ENCODE data around the gene GSTA2. TPM values are rescaled to one million over a fixed set of nuclear protein-coding genes. Genes with fewer than 3 reads are reported as not detected.
"Not testable (repeated sequence)": the region's sequence is repeated elsewhere in the genome, so short reads cannot be mapped to it uniquely, and the experiment has no call there.

GSTA2 gene
- total and polyA plus RNA-seq, 2 of the 13 experiments (the other 11 are each of a cell fraction or from before 2014, with no cell fraction given) = 0.75 to 13.7 TPM

DNA sequence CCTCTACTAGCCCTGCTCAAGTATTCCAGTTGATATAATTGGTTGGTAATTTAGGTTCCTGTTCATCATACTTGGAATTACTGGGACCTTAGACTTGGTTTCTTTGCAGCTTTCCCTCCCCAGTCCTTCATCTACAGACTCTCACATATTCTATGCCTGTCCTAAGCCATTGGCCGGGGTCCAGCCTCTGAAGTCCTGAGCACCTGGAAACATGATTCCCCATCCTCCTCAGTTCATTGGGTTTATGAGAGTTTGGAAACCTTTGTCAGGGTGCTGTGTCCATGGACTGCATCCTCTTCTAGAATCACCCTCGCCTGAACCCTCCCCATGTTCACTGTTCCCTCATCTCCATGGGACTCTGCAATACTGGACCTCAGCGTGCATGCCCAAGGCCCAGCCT, 8.8 kb downstream of the GSTA2 start (continued):
- TF ChIP-seq PLSCR1 (CRISPR knock-in tag; IDR thresholded peaks at IDR 0.05; ENCODE audit: borderline replicate concordance) = no peak
- TF ChIP-seq, protein P1, sequence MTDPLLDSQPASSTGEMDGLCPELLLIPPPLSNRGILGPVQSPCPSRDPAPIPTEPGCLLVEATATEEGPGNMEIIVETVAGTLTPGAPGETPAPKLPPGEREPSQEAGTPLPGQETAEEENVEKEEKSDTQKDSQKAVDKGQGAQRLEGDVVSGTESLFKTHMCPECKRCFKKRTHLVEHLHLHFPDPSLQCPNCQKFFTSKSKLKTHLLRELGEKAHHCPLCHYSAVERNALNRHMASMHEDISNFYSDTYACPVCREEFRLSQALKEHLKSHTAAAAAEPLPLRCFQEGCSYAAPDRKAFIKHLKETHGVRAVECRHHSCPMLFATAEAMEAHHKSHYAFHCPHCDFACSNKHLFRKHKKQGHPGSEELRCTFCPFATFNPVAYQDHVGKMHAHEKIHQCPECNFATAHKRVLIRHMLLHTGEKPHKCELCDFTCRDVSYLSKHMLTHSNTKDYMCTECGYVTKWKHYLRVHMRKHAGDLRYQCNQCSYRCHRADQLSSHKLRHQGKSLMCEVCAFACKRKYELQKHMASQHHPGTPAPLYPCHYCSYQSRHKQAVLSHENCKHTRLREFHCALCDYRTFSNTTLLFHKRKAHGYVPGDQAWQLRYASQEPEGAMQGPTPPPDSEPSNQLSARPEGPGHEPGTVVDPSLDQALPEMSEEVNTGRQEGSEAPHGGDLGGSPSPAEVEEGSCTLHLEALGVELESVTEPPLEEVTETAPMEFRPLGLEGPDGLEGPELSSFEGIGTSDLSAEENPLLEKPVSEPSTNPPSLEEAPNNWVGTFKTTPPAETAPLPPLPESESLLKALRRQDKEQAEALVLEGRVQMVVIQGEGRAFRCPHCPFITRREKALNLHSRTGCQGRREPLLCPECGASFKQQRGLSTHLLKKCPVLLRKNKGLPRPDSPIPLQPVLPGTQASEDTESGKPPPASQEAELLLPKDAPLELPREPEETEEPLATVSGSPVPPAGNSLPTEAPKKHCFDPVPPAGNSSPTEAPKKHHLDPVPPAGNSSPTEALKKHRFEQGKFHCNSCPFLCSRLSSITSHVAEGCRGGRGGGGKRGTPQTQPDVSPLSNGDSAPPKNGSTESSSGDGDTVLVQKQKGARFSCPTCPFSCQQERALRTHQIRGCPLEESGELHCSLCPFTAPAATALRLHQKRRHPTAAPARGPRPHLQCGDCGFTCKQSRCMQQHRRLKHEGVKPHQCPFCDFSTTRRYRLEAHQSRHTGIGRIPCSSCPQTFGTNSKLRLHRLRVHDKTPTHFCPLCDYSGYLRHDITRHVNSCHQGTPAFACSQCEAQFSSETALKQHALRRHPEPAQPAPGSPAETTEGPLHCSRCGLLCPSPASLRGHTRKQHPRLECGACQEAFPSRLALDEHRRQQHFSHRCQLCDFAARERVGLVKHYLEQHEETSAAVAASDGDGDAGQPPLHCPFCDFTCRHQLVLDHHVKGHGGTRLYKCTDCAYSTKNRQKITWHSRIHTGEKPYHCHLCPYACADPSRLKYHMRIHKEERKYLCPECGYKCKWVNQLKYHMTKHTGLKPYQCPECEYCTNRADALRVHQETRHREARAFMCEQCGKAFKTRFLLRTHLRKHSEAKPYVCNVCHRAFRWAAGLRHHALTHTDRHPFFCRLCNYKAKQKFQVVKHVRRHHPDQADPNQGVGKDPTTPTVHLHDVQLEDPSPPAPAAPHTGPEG (CRISPR knock-in tag; IDR thresholded peaks at IDR 0.05) = no peak
- no peak for TF ChIP-seq NFIC (IDR thresholded peaks at IDR 0.05; ENCODE audit: low read length)
- no peak for TF ChIP-seq KDM1A (CRISPR knock-in tag; IDR thresholded peaks at IDR 0.05)
- no peak for TF ChIP-seq ATF7-NPFF (CRISPR knock-in tag; IDR thresholded peaks at IDR 0.05; ENCODE audit: low read depth)

GRCh38 chr6:52753137-52753536, 10.1 kb downstream of the GSTA2 start:
- H4K20me1 ChIP-seq (ENCODE audit: insufficient read depth, low read length); H3K9ac ChIP-seq (ENCODE audit: insufficient read depth, low read depth, low read length); FAIRE-seq; H3K27ac ChIP-seq (ENCODE audit: extremely low read length, insufficient read depth, low read length); intact Hi-C loops (cut with micrococcal nuclease; ENCODE audit: unreplicated experiment); H2AFZ ChIP-seq (ENCODE audit: low read length); H3K4me3 ChIP-seq (replicated peaks in 1 of 3; ENCODE audit: insufficient read depth in 1 of 3, low read depth in 2 of 3, low read length in 3 of 3); in situ Hi-C loops (cut with HindIII; ENCODE audit: extremely low pct_ligation_motif_present, low pct_unique_long_range_greater_than_20kb); DNase-seq (ENCODE audit: low spot score); H3K4me2 ChIP-seq (ENCODE audit: low read depth, low read length); H3K27me3 ChIP-seq (ENCODE audit: control insufficient read depth in 1 of 2, insufficient read depth in 2 of 2, low read length in 2 of 2); BruUV-seq (replicated peaks); CTCF ChIA-PET (ENCODE audit: low intra/inter-chr PET ratio, low total read pairs); H3K36me3 ChIP-seq (replicated peaks in 1 of 2; ENCODE audit: control insufficient read depth in 1 of 2, insufficient read depth in 2 of 2, low read length in 2 of 2); ATAC-seq; POLR2A ChIA-PET; H3K79me2 ChIP-seq (ENCODE audit: insufficient read depth, low read length): not testable (repeated sequence)
- Histone ChIP-seq H3K9me3 (ENCODE audit: low read length) (peaks cover 24% of the 10 kb centered on the region), H3K4me1 (ENCODE audit: insufficient read depth, low read length) (peaks cover 28% of the 10 kb centered on the region)
- 93% methylated on average over 2 of the region's 2 CpGs for WGBS (ENCODE audit: low lambda C conversion rate)
